Measurements from ENCODE around the gene RPRD1A.

- TF ChIP-seq TAF1 (IDR thresholded peaks at IDR 0.05; ENCODE audit: low read depth, low read length) (no peak), POLR2A (IDR thresholded peaks at IDR 0.05; ENCODE audit: low read depth, low read length) (no peak), POU2F2 (IDR thresholded peaks at IDR 0.05; ENCODE audit: low read depth, low read length) (no peak), POLR2AphosphoS5 (IDR thresholded peaks at IDR 0.05; ENCODE audit: low read depth, low read length) (no peak)
Observed at GRCh38 chr18:35942133-35942532, 125.2 kb downstream of the RPRD1A start.
